CD8-positive, alpha-beta memory T cell (primary cell): ENCODE results near the gene WDTC1. TPM values are rescaled to one million over a fixed set of nuclear protein-coding genes. Genes with fewer than 3 reads are reported as not detected.
A peak's percentile ranks its signal among the peaks of the same experiment; 100 is the strongest.
"Not testable (repeated sequence)": the region's sequence is repeated elsewhere in the genome, so short reads cannot be mapped to it uniquely, and the experiment has no call there.

Experiments used
- CTCF ChIA-PET: fragments of 350-600 bp; sonication (Branson Sonifier 250); formaldehyde crosslinking; loops from one replicate; lab custom pipeline; 2021; ENCODE audit warnings: antibody characterized with exemption; lab: Charles Lee
- POLR2A ChIA-PET: fragments of 350-600 bp; sonication (Branson Sonifier 250); formaldehyde crosslinking; loops from one replicate; lab custom pipeline; 2021; ENCODE audit warnings: antibody characterized with exemption; lab: Charles Lee
- DNase-seq, 5 donors: peaks; one replicate each; pipeline versions ENCODE4 v3.0.0 to v3.0.0-alpha.2; 2020 to 2022; ENCODE audit warnings: mixed read lengths in 1 of 5
- H3K27ac ChIP-seq: one replicate; pipeline ENCODE4 v1.7.0; 2013; ENCODE audit warnings: low read depth, mild to moderate bottlenecking, low read length, moderate library complexity
- H3K27me3 ChIP-seq: 2 replicates; pipeline ENCODE4 v1.7.0; 2013; ENCODE audit warnings: low read length, mild to moderate bottlenecking; ENCODE audit not compliant: insufficient read depth, poor library complexity, severe bottlenecking
- H3K36me3 ChIP-seq: 2 replicates; pipeline ENCODE4 v1.7.0; 2013; ENCODE audit warnings: mild to moderate bottlenecking, low read length, moderate library complexity; ENCODE audit not compliant: insufficient read depth
- H3K4me1 ChIP-seq: 2 replicates; pipeline ENCODE4 v1.7.0; 2013; ENCODE audit warnings: mild to moderate bottlenecking, low read length, moderate library complexity; ENCODE audit not compliant: insufficient read depth
- H3K4me3 ChIP-seq: 2 replicates; pipeline ENCODE4 v1.7.0; 2013; ENCODE audit warnings: mild to moderate bottlenecking, low read length
- H3K9me3 ChIP-seq: 2 replicates; pipeline ENCODE4 v1.7.0; 2013; ENCODE audit warnings: mild to moderate bottlenecking, low read length
- H3K27ac Mint-ChIP-seq, 8 donors: one replicate each; pipeline ENCODE4 v1.8.0; 2020 to 2021; ENCODE audit warnings: mixed read lengths in 8 of 8, mild to moderate bottlenecking in 6 of 8, inconsistent platforms in 3 of 8, moderate library complexity in 3 of 8
- H3K27me3 Mint-ChIP-seq, 2 donors: one replicate each; pipeline ENCODE4 v1.8.0; 2020 to 2021; ENCODE audit warnings: mixed read lengths in 2 of 2, mild to moderate bottlenecking in 1 of 2, moderate library complexity in 1 of 2
- H3K36me3 Mint-ChIP-seq, 3 donors: one replicate each; pipeline ENCODE4 v1.8.0; 2020 to 2021; ENCODE audit warnings: mixed read lengths in 3 of 3, inconsistent platforms in 1 of 3, mild to moderate bottlenecking in 1 of 3
- H3K4me1 Mint-ChIP-seq, 3 donors: one replicate each; pipeline ENCODE4 v1.8.0; 2020 to 2021; ENCODE audit warnings: mixed read lengths in 3 of 3, inconsistent platforms in 1 of 3, mild to moderate bottlenecking in 1 of 3
- H3K4me3 Mint-ChIP-seq, 7 donors: one replicate each; pipeline ENCODE4 v1.8.0; 2020 to 2021; ENCODE audit warnings: mixed read lengths in 7 of 7, mild to moderate bottlenecking in 6 of 7, moderate library complexity in 4 of 7, inconsistent platforms in 2 of 7
- H3K9me3 Mint-ChIP-seq, 5 donors: one replicate each; pipeline ENCODE4 v1.8.0; 2020 to 2022; ENCODE audit warnings: mixed read lengths in 5 of 5, mild to moderate bottlenecking in 3 of 5, moderate library complexity in 2 of 5, inconsistent platforms in 1 of 5
- polyA plus RNA-seq: library from polyadenylated mRNA; unstranded; fragments of 300-500 nt; fragmentation: Illumina TruSeq; gene quantifications from one replicate; pipeline ENCODE4 v1.2.3, GENCODE V29; 2021
- total RNA-seq, 2 experiments: library from RNA; stranded (reverse); gene quantifications; one replicate each; pipeline ENCODE4 v1.2.3, GENCODE V29; 2021

WDTC1 gene
- total and polyA plus RNA-seq, 3 experiments from 2014 or later: 8.6 to 22.3 (median 22.2) TPM

GRCh38 chr1:27284425-27285273 lies 50.2 kb downstream of the WDTC1 start:
- CTCF ChIA-PET: interaction anchor here (0.7 to 7.3 kb wide), 15 partner anchors 10 to 415 kb away, joined by 3 to 85 read pairs (median 4); no protein-coding TSS in a partner anchor
- no peaks in the 10 kb centered on the region for H3K9me3 Mint-ChIP-seq

GRCh38 chr1:27285274-27285660 lies 50.8 kb downstream of the WDTC1 start:
- Mint-ChIP-seq H3K4me1 (peaks cover 0 to 4% (median 0%) of the 10 kb centered on the region in 3 donors), H3K27ac (no peak overlapping the region), H3K9me3 (no peaks in the 10 kb centered on the region), H3K27me3 (no peaks in the 10 kb centered on the region), H3K4me3 (no peak overlapping the region), H3K36me3 (peaks cover 4 to 46% (median 6%) of the 10 kb centered on the region in 3 donors)
- Histone ChIP-seq H3K27ac (no peak overlapping the region), H3K4me3 (no peak overlapping the region), H3K4me1 (no peaks in the 10 kb centered on the region), H3K27me3 (no peaks in the 10 kb centered on the region), H3K9me3 (no peaks in the 10 kb centered on the region), H3K36me3 (peaks cover 10% of the 10 kb centered on the region)
- CTCF ChIA-PET: interaction anchor here (0.7 to 7.3 kb wide), 11 partner anchors 9 to 414 kb away, joined by 3 to 85 read pairs (median 6); partner anchors contain the start of gene MAP3K6
- DNase-seq: no peak
- POLR2A ChIA-PET: interaction anchor here (0.7 kb wide), 1 partner anchor 175 kb away, joined by 6 read pairs; no protein-coding TSS in a partner anchor

More at GRCh38 chr1:27284425-27285273, 50.2 kb downstream of the WDTC1 start:
- Histone ChIP-seq H3K27ac (no peak overlapping the region), H3K4me3 (no peak overlapping the region), H3K36me3 (peaks cover 10% of the 10 kb centered on the region), H3K4me1 (no peaks in the 10 kb centered on the region), H3K9me3 (no peaks in the 10 kb centered on the region), H3K27me3 (no peaks in the 10 kb centered on the region)
- Mint-ChIP-seq H3K27ac (peak overlapping the region in 2 of 8 donors; percentile 20 to 34), H3K27me3 (no peaks in the 10 kb centered on the region), H3K4me3 (no peak overlapping the region), H3K4me1 (peaks cover 0 to 4% (median 0%) of the 10 kb centered on the region in 3 donors), H3K36me3 (peaks cover 4 to 42% (median 6%) of the 10 kb centered on the region in 3 donors)
- peak; percentile 66 to 89 (median 77) for DNase-seq
- POLR2A ChIA-PET: interaction anchor here (0.7 kb wide), 1 partner anchor 175 kb away, joined by 6 read pairs; no protein-coding TSS in a partner anchor

GRCh38 chr1:27285821-27286220 lies 51.4 kb downstream of the WDTC1 start:
- DNase-seq, H3K4me3 Mint-ChIP-seq, H3K27ac Mint-ChIP-seq, H3K4me1 Mint-ChIP-seq, POLR2A ChIA-PET, H3K4me1 ChIP-seq, H3K9me3 Mint-ChIP-seq, H3K27ac ChIP-seq, H3K27me3 ChIP-seq, H3K27me3 Mint-ChIP-seq, H3K4me3 ChIP-seq, H3K9me3 ChIP-seq: not testable (repeated sequence)
- CTCF ChIA-PET: interaction anchor here (0.7 to 7.3 kb wide), 11 partner anchors 8 to 240 kb away, joined by 3 to 85 read pairs (median 4); partner anchors contain the start of gene MAP3K6
- peaks cover 4 to 51% (median 9%) of the 10 kb centered on the region in 3 donors for H3K36me3 Mint-ChIP-seq
- H3K36me3 ChIP-seq: peaks cover 13% of the 10 kb centered on the region

GRCh38 chr1:27289125-27289524 lies 54.7 kb downstream of the WDTC1 start:
- H3K4me3 ChIP-seq, H3K27ac Mint-ChIP-seq, DNase-seq, H3K9me3 ChIP-seq, H3K4me3 Mint-ChIP-seq, H3K4me1 ChIP-seq, H3K27ac ChIP-seq, H3K9me3 Mint-ChIP-seq, H3K27me3 ChIP-seq, H3K27me3 Mint-ChIP-seq, POLR2A ChIA-PET, CTCF ChIA-PET, H3K4me1 Mint-ChIP-seq: not testable (repeated sequence)
- H3K36me3 ChIP-seq: peaks cover 13% of the 10 kb centered on the region
- peaks cover 4 to 58% (median 10%) of the 10 kb centered on the region in 3 donors for H3K36me3 Mint-ChIP-seq

GRCh38 chr1:27290581-27290980 lies 56.1 kb downstream of the WDTC1 start:
- no peaks in the 10 kb centered on the region for H3K9me3 ChIP-seq
- no peaks in the 10 kb centered on the region for H3K4me1 ChIP-seq
- Mint-ChIP-seq H3K4me1 (no peaks in the 10 kb centered on the region), H3K36me3 (peaks cover 4 to 66% (median 10%) of the 10 kb centered on the region in 3 donors), H3K27me3 (no peaks in the 10 kb centered on the region), H3K4me3 (no peak overlapping the region), H3K9me3 (no peaks in the 10 kb centered on the region), H3K27ac (peak overlapping the region in 4 of 8 donors; percentile 30 to 60 (median 45))
- H3K27ac ChIP-seq: no peak overlapping the region
- peaks cover 13% of the 10 kb centered on the region for H3K36me3 ChIP-seq
- POLR2A ChIA-PET: no interaction called here
- CTCF ChIA-PET: no interaction called here
- H3K27me3 ChIP-seq: no peaks in the 10 kb centered on the region
- DNase-seq: no peak
- no peak overlapping the region for H3K4me3 ChIP-seq

GRCh38 chr1:27292106-27292505 lies 57.7 kb downstream of the WDTC1 start:
- Mint-ChIP-seq H3K4me1 (peaks cover 0 to 4% (median 4%) of the 10 kb centered on the region in 3 donors), H3K27me3 (no peaks in the 10 kb centered on the region), H3K27ac (no peak overlapping the region), H3K4me3 (no peak overlapping the region), H3K9me3 (no peaks in the 10 kb centered on the region), H3K36me3 (peaks cover 4 to 77% (median 14%) of the 10 kb centered on the region in 3 donors)
- Histone ChIP-seq H3K27me3 (no peaks in the 10 kb centered on the region), H3K9me3 (no peaks in the 10 kb centered on the region), H3K36me3 (peaks cover 16% of the 10 kb centered on the region), H3K4me3 (no peak overlapping the region), H3K27ac (no peak overlapping the region), H3K4me1 (no peaks in the 10 kb centered on the region)
- ChIA-PET CTCF (interaction anchor here (1.1 to 13.0 kb wide), 2 partner anchors 9 to 95 kb away, joined by 3 to 205 read pairs; partner anchors contain the start of genes CD164L2 and GPR3), POLR2A (no interaction called here)
- no peak for DNase-seq

GRCh38 chr1:27293915-27294314 lies 59.5 kb downstream of the WDTC1 start:
- H3K4me3 Mint-ChIP-seq: no peak overlapping the region
- H3K27me3 ChIP-seq: no peaks in the 10 kb centered on the region
- H3K9me3 ChIP-seq: no peaks in the 10 kb centered on the region
- H3K27ac Mint-ChIP-seq: peak overlapping the region in 2 of 8 donors; percentile 2 to 9
- no peaks in the 10 kb centered on the region for H3K4me1 ChIP-seq
- H3K4me3 ChIP-seq: no peak overlapping the region
- ChIA-PET POLR2A (no interaction called here), CTCF (interaction anchor here (0.8 to 13.6 kb wide), 7 partner anchors 8 to 313 kb away, joined by 3 to 283 read pairs (median 4); partner anchors contain the start of genes CD164L2 and GPR3)
- H3K4me1 Mint-ChIP-seq: peaks cover 0 to 4% (median 4%) of the 10 kb centered on the region in 3 donors
- H3K36me3 Mint-ChIP-seq: peaks cover 4 to 84% (median 13%) of the 10 kb centered on the region in 3 donors
- H3K36me3 ChIP-seq: peaks cover 23% of the 10 kb centered on the region
- no peaks in the 10 kb centered on the region for H3K27me3 Mint-ChIP-seq
- DNase-seq: no peak
- no peak overlapping the region for H3K27ac ChIP-seq
- no peaks in the 10 kb centered on the region for H3K9me3 Mint-ChIP-seq
